ENCODE measurements around the gene SIRPB1.
"Not testable (repeated sequence)": the region's sequence is repeated elsewhere in the genome, so short reads cannot be mapped to it uniquely, and the experiment has no call there.

SIRPB1 gene

GRCh38 chr20:1619861-1620444, at the start of gene SIRPB1:
TSS of gene SIRPB1 (minus strand) at chr20:1620009. CDS start at chr20:1619944, 65 bp downstream.
- DNase-seq (ENCODE audit: low spot score) = no peak

GRCh38 chr20:1669304-1669703, 49.5 kb upstream of the SIRPB1 start:
- peak; percentile 70 for DNase-seq (ENCODE audit: low spot score)

GRCh38 chr20:1667502-1668085, 47.8 kb upstream of the SIRPB1 start:
- DNase-seq (ENCODE audit: low spot score) = no peak

- no peak for DNase-seq (ENCODE audit: low spot score)
Measured at GRCh38 chr20:1666802-1667201, 47.0 kb upstream of the SIRPB1 start.

- DNase-seq (ENCODE audit: low spot score) = no peak
Measured at GRCh38 chr20:1665345-1665744, 45.5 kb upstream of the SIRPB1 start.

GRCh38 chr20:1664911-1665310, 45.1 kb upstream of the SIRPB1 start:
- no peak for DNase-seq (ENCODE audit: low spot score)

GRCh38 chr20:1663917-1664316, 44.1 kb upstream of the SIRPB1 start:
- no peak for DNase-seq (ENCODE audit: low spot score)

- no peak for DNase-seq (ENCODE audit: low spot score)
Measured at GRCh38 chr20:1661542-1662299, 41.9 kb upstream of the SIRPB1 start.

- no peak for DNase-seq (ENCODE audit: low spot score)
Measured at GRCh38 chr20:1660246-1660645, 40.4 kb upstream of the SIRPB1 start.

GRCh38 chr20:1657556-1658334, 37.9 kb upstream of the SIRPB1 start, which contains the start of gene SIRPG:
TSS of gene SIRPG (minus strand) at chr20:1657779. CDS start at chr20:1657714, 65 bp downstream.
- DNase-seq (ENCODE audit: low spot score) = no peak

- no peak for DNase-seq (ENCODE audit: low spot score)
Measured at GRCh38 chr20:1656844-1657243, 37.0 kb upstream of the SIRPB1 start.

GRCh38 chr20:1654996-1655395, 35.2 kb upstream of the SIRPB1 start:
- no peak for DNase-seq (ENCODE audit: low spot score)

GRCh38 chr20:1652960-1653359, 33.2 kb upstream of the SIRPB1 start:
- no peak for DNase-seq (ENCODE audit: low spot score)

GRCh38 chr20:1652104-1652503, 32.3 kb upstream of the SIRPB1 start:
- DNase-seq (ENCODE audit: low spot score) = no peak

GRCh38 chr20:1651268-1652058, 31.7 kb upstream of the SIRPB1 start:
- no peak for DNase-seq (ENCODE audit: low spot score)

- DNase-seq (ENCODE audit: low spot score) = no peak
Measured at GRCh38 chr20:1648101-1648500, 28.3 kb upstream of the SIRPB1 start.

- DNase-seq (ENCODE audit: low spot score) = no peak
Measured at GRCh38 chr20:1646975-1647431, 27.2 kb upstream of the SIRPB1 start.

GRCh38 chr20:1644101-1644962, 24.5 kb upstream of the SIRPB1 start:
- DNase-seq (ENCODE audit: low spot score) = no peak

- DNase-seq (ENCODE audit: low spot score) = not testable (repeated sequence)
Measured at GRCh38 chr20:1638643-1639042, 18.8 kb upstream of the SIRPB1 start.

GRCh38 chr20:1637755-1638154, 17.9 kb upstream of the SIRPB1 start:
- no peak for DNase-seq (ENCODE audit: low spot score)

GRCh38 chr20:1637226-1637625, 17.4 kb upstream of the SIRPB1 start:
- DNase-seq (ENCODE audit: low spot score) = no peak
